Adrenal gland (tissue), 5 donors: Measurements from ENCODE around the gene BMP6.

Experiments
- POLR2A ChIP-seq, 2 donors: fragments of 450-650 bp; IDR thresholded peaks; one replicate each; pipeline ENCODE4 v1.6.1; 2017; ENCODE audit warnings: antibody characterized with exemption in 2 of 2, mild to moderate bottlenecking in 2 of 2, moderate library complexity in 1 of 2
- TF ChIP-seq, protein P1 (sequence below), 6 experiments: fragments of 450-650 bp in 4 of 6; fragments of 200-600 bp in 2 of 6; sonication (generic) in 1 of 6; IDR thresholded peaks; 1 replicate in 5 of 6; 2 replicates in 1 of 6; pipeline versions ENCODE4 v1.5.1 to v1.8.0; 2016 to 2021; ENCODE audit warnings: antibody characterized with exemption in 6 of 6, mild to moderate bottlenecking in 2 of 6, moderate library complexity in 1 of 6
- donor health status: DM: no; HTN: no; CAD: no.

GRCh38 chr6:7691675-7692452, 34.0 kb upstream of the BMP6 start:
- TF ChIP-seq, protein P1, sequence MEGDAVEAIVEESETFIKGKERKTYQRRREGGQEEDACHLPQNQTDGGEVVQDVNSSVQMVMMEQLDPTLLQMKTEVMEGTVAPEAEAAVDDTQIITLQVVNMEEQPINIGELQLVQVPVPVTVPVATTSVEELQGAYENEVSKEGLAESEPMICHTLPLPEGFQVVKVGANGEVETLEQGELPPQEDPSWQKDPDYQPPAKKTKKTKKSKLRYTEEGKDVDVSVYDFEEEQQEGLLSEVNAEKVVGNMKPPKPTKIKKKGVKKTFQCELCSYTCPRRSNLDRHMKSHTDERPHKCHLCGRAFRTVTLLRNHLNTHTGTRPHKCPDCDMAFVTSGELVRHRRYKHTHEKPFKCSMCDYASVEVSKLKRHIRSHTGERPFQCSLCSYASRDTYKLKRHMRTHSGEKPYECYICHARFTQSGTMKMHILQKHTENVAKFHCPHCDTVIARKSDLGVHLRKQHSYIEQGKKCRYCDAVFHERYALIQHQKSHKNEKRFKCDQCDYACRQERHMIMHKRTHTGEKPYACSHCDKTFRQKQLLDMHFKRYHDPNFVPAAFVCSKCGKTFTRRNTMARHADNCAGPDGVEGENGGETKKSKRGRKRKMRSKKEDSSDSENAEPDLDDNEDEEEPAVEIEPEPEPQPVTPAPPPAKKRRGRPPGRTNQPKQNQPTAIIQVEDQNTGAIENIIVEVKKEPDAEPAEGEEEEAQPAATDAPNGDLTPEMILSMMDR (IDR thresholded peaks at IDR 0.05), result no peak
- no peak for TF ChIP-seq POLR2A (IDR thresholded peaks at IDR 0.05)
